Measurements from ENCODE around the gene ARPC1A.
A peak's percentile ranks its signal among the peaks of the same experiment; 100 is the strongest.
"Not testable (repeated sequence)": the region's sequence is repeated elsewhere in the genome, so short reads cannot be mapped to it uniquely, and the experiment has no call there.

The ARPC1A gene

GRCh38 chr7:99372275-99373090 lies 46.8 kb downstream of the ARPC1A start:
- Histone ChIP-seq H3K4me1 (ENCODE audit: control insufficient read depth, low read depth, low read length) (no peaks in the 10 kb centered on the region), H3K36me3 (ENCODE audit: control insufficient read depth, low read depth, low read length) (no peaks in the 10 kb centered on the region), H3K9me3 (ENCODE audit: control insufficient read depth, low read depth, low read length) (no peaks in the 10 kb centered on the region), H3K4me3 (ENCODE audit: low read length) (no peak overlapping the region), H3K27ac (ENCODE audit: low read length) (no peak overlapping the region), H3K27me3 (ENCODE audit: control insufficient read depth, insufficient read depth, low read length) (no peaks in the 10 kb centered on the region), H3K9ac (ENCODE audit: low read length) (no peak overlapping the region)

- Histone ChIP-seq H3K27me3 (ENCODE audit: control insufficient read depth, insufficient read depth, low read length) (no peaks in the 10 kb centered on the region), H3K4me1 (ENCODE audit: control insufficient read depth, low read depth, low read length) (no peaks in the 10 kb centered on the region), H3K4me3 (ENCODE audit: low read length) (peak overlapping the region; percentile 75), H3K27ac (ENCODE audit: low read length) (no peak overlapping the region), H3K9ac (ENCODE audit: low read length) (peak overlapping the region; percentile 45), H3K9me3 (ENCODE audit: control insufficient read depth, low read depth, low read length) (no peaks in the 10 kb centered on the region), H3K36me3 (ENCODE audit: control insufficient read depth, low read depth, low read length) (no peaks in the 10 kb centered on the region)
These were observed 47.7 kb downstream of the ARPC1A start for GRCh38 chr7:99373091-99374066.

- H3K27ac ChIP-seq (ENCODE audit: low read length) = no peak within 1 kb of the TSS
- no peaks in the 10 kb centered on the region for H3K4me1 ChIP-seq (ENCODE audit: control insufficient read depth, low read depth, low read length)
- H3K4me3 ChIP-seq (ENCODE audit: low read length) = peak within 1 kb of the TSS; percentile 75
- peak within 1 kb of the TSS; percentile 45 for H3K9ac ChIP-seq (ENCODE audit: low read length)
- H3K9me3 ChIP-seq (ENCODE audit: control insufficient read depth, low read depth, low read length) = no peaks in the 10 kb centered on the region
- no peaks in the 10 kb centered on the region for H3K27me3 ChIP-seq (ENCODE audit: control insufficient read depth, insufficient read depth, low read length)
- no peaks in the 10 kb centered on the region for H3K36me3 ChIP-seq (ENCODE audit: control insufficient read depth, low read depth, low read length)
These were observed 48.7 kb downstream of the ARPC1A start, which contains the start of gene ARPC1B for GRCh38 chr7:99374111-99375064. Gene ARPC1B (plus strand): TSS chr7:99374730. CDS start chr7:99385715, 10,985 bp downstream.

- H3K9me3 ChIP-seq (ENCODE audit: control insufficient read depth, low read depth, low read length) = no peaks in the 10 kb centered on the region
- H3K9ac ChIP-seq (ENCODE audit: low read length) = no peak overlapping the region
- H3K27ac ChIP-seq (ENCODE audit: low read length) = no peak overlapping the region
- H3K4me3 ChIP-seq (ENCODE audit: low read length) = peak overlapping the region; percentile 75
- no peaks in the 10 kb centered on the region for H3K27me3 ChIP-seq (ENCODE audit: control insufficient read depth, insufficient read depth, low read length)
- no peaks in the 10 kb centered on the region for H3K4me1 ChIP-seq (ENCODE audit: control insufficient read depth, low read depth, low read length)
- no peaks in the 10 kb centered on the region for H3K36me3 ChIP-seq (ENCODE audit: control insufficient read depth, low read depth, low read length)
These were observed 49.5 kb downstream of the ARPC1A start for GRCh38 chr7:99375070-99375807.

GRCh38 chr7:99379043-99379577 lies 53.4 kb downstream of the ARPC1A start:
- no peaks in the 10 kb centered on the region for H3K36me3 ChIP-seq (ENCODE audit: control insufficient read depth, low read depth, low read length)
- no peaks in the 10 kb centered on the region for H3K27me3 ChIP-seq (ENCODE audit: control insufficient read depth, insufficient read depth, low read length)
- H3K9ac ChIP-seq (ENCODE audit: low read length) = no peak overlapping the region
- H3K4me1 ChIP-seq (ENCODE audit: control insufficient read depth, low read depth, low read length) = no peaks in the 10 kb centered on the region
- no peak overlapping the region for H3K4me3 ChIP-seq (ENCODE audit: low read length)
- H3K27ac ChIP-seq (ENCODE audit: low read length) = no peak overlapping the region
- no peaks in the 10 kb centered on the region for H3K9me3 ChIP-seq (ENCODE audit: control insufficient read depth, low read depth, low read length)

GRCh38 chr7:99379693-99380031 lies 54.0 kb downstream of the ARPC1A start:
- H3K9ac ChIP-seq (ENCODE audit: low read length); H3K27me3 ChIP-seq (ENCODE audit: control insufficient read depth, insufficient read depth, low read length); H3K4me1 ChIP-seq (ENCODE audit: control insufficient read depth, low read depth, low read length); H3K27ac ChIP-seq (ENCODE audit: low read length); H3K4me3 ChIP-seq (ENCODE audit: low read length); H3K9me3 ChIP-seq (ENCODE audit: control insufficient read depth, low read depth, low read length); H3K36me3 ChIP-seq (ENCODE audit: control insufficient read depth, low read depth, low read length): not testable (repeated sequence)

GRCh38 chr7:99380032-99380822 lies 54.5 kb downstream of the ARPC1A start:
- Histone ChIP-seq H3K36me3 (ENCODE audit: control insufficient read depth, low read depth, low read length) (no peaks in the 10 kb centered on the region), H3K9ac (ENCODE audit: low read length) (no peak overlapping the region), H3K9me3 (ENCODE audit: control insufficient read depth, low read depth, low read length) (no peaks in the 10 kb centered on the region), H3K27ac (ENCODE audit: low read length) (no peak overlapping the region), H3K4me3 (ENCODE audit: low read length) (no peak overlapping the region), H3K27me3 (ENCODE audit: control insufficient read depth, insufficient read depth, low read length) (no peaks in the 10 kb centered on the region), H3K4me1 (ENCODE audit: control insufficient read depth, low read depth, low read length) (no peaks in the 10 kb centered on the region)

GRCh38 chr7:99380823-99381663 lies 55.3 kb downstream of the ARPC1A start:
- no peaks in the 10 kb centered on the region for H3K36me3 ChIP-seq (ENCODE audit: control insufficient read depth, low read depth, low read length)
- H3K4me3 ChIP-seq (ENCODE audit: low read length) = no peak overlapping the region
- no peak overlapping the region for H3K27ac ChIP-seq (ENCODE audit: low read length)

GRCh38 chr7:99381664-99382075 lies 56.0 kb downstream of the ARPC1A start:
- H3K27ac ChIP-seq (ENCODE audit: low read length) = no peak overlapping the region
- H3K36me3 ChIP-seq (ENCODE audit: control insufficient read depth, low read depth, low read length) = no peaks in the 10 kb centered on the region

More at GRCh38 chr7:99380823-99381663, 55.3 kb downstream of the ARPC1A start:
- no peaks in the 10 kb centered on the region for H3K4me1 ChIP-seq (ENCODE audit: control insufficient read depth, low read depth, low read length)
- H3K9ac ChIP-seq (ENCODE audit: low read length) = no peak overlapping the region
- H3K27me3 ChIP-seq (ENCODE audit: control insufficient read depth, insufficient read depth, low read length) = no peaks in the 10 kb centered on the region
- no peaks in the 10 kb centered on the region for H3K9me3 ChIP-seq (ENCODE audit: control insufficient read depth, low read depth, low read length)

More at GRCh38 chr7:99381664-99382075, 56.0 kb downstream of the ARPC1A start:
- Histone ChIP-seq H3K27me3 (ENCODE audit: control insufficient read depth, insufficient read depth, low read length) (no peaks in the 10 kb centered on the region), H3K9ac (ENCODE audit: low read length) (no peak overlapping the region), H3K4me3 (ENCODE audit: low read length) (no peak overlapping the region), H3K9me3 (ENCODE audit: control insufficient read depth, low read depth, low read length) (no peaks in the 10 kb centered on the region), H3K4me1 (ENCODE audit: control insufficient read depth, low read depth, low read length) (no peaks in the 10 kb centered on the region)

All from iPS-18a (cell line).